Fibroblast of upper back skin (primary cell): Measurements from ENCODE around the gene ACOX3.
"Not testable (repeated sequence)": the region's sequence is repeated elsewhere in the genome, so short reads cannot be mapped to it uniquely, and the experiment has no call there.

Source experiments
- DNase-seq: peaks from one replicate; pipeline ENCODE4 v3.0.0-alpha.2; 2013

Gene ACOX3

DNA sequence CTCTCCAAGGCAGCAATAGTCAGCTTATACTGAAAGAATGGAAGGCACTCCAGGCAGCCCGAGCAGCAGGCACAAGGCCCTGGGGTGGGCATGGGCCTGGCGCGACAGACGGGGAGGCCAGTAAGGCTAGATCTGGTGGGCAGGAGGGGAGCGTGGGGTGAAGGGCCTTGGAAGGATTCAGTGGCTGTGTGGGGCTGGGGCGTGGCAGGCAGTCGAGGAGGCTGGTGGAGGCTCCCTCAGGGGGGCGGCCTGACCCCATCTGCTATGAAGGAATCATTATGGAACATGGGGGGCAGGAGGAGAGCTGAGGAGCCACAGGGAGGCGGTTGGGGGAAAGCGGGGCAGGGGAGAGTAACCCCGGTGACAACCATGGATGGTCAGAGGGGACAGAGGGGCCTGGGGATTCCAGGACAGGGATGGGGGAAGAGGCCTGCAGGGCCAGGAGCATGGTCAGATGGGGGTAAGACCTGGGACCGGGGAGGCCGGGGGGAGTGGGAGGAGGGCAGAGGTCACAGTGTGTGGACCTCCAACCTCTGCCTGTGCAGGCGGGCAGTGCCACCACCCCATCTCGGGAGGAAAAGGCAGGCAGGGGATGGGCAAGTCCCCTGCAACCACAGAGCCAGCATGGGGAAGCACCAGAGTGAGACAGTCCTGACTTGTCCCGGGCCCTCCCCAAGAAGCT lies 70.3 kb downstream of the ACOX3 start:
- DNase-seq, result no peak

DNA sequence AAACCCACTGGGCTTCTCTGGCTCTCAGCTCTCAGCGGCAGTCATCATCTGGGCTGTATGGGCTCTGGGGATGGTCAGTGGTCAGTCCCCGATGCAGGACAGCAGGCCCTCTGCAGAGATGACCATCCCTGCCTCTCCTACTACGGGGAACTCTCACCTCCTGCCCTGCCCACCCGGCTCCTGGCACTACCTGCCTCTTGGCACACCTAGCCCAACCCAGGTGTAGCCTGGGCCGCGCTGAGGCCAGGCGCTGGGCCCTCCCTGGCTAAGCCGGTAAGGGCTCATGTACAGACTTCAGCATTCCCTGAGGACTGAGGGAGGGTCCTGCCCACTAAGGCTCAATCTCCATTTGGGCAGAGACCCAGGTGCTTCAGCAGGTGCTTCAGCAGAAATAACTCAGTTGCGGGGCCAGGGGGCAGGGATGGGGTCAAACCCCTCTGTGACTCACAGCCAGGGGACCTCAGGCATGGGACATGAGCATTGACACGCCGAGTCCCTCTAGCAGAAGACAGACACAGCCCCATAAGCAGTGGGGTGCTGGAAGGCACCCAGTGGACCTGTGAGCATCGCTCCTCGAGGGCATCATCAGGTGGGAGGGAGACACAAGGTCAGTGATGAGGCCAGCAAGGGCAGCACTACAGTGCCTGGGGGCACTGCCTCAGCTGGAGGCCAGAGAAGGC lies 71.0 kb downstream of the ACOX3 start:
- DNase-seq, result no peak

DNA sequence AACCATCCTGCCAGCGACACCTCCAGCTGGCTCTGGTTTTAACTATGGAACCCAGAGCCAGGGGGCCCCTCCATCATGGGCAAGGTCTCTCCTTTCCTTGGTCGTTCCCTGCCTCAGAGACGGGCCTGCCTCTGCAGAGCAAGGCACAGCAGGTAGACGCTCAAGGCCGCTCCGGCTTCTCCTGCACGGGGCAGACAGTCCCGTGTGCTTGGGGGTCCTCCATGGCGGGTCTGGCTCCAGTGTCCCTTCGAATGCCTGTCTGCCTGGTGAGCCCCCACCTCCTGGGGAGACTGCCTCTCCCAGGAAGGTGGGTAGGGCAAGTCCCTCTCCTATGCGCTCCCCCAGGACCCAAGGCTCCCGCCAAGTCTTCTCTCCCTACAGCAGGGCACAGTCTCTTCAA lies 71.5 kb downstream of the ACOX3 start:
- no peak for DNase-seq

DNA sequence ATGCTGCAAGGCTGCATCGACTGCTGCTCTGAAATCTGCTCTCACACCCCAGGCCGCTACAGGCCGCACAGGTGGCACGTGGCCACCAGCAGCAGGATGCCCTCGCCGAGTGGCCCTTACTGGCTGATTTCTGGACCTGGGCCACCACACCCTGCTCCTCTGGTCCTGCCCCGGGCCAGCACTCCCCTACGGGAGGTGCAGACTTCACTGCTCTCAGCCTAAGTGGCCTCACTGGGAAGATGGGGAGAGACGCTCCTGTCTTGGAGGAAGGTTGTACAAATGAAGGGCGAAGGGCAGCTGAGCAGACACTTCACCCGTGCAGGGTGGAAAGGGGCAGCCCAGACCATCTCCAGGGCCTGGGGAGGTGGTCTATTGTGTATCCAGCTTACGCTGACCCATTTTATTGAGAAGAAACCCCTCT lies 72.5 kb downstream of the ACOX3 start:
- DNase-seq, result no peak

DNA sequence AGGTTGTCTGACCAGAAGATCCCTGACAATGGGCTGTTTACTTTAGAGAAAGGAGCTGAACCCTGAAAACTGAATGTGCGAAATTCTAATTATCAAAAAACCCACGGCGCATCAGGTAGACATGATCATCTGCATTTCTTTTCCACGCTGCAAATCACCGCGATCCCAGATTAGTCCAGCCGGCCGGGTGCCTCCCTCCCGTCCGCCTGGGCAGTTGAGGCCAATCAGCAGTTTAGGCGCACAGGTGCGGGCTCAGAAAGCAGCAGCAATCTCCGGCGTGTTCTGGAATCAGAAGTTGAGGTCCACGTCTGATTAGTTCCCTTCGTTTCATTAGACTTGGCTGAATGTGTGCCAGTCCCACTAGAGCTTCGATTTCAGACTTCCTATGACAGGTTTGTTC lies 73.9 kb downstream of the ACOX3 start:
- DNase-seq, result no peak

DNA sequence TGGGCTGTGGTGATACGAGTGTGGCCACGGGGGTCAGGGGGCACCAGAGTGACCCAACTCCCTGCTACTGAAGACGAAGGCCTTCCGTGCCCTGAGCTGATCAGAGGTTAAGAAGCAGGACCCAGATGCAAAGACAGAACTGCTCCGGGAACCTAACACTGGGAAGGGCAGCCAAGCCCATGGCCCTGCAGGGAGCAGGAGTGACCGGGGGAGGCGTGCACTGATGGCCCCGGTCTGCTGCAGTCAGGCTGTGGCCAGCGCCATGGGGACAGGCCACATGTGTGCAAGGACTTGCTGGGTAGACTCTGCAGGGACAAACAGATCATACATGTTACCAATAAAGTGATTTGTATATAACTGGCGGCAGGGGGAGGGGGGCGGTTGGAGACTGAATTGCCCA lies 74.6 kb downstream of the ACOX3 start:
- no peak for DNase-seq

DNA sequence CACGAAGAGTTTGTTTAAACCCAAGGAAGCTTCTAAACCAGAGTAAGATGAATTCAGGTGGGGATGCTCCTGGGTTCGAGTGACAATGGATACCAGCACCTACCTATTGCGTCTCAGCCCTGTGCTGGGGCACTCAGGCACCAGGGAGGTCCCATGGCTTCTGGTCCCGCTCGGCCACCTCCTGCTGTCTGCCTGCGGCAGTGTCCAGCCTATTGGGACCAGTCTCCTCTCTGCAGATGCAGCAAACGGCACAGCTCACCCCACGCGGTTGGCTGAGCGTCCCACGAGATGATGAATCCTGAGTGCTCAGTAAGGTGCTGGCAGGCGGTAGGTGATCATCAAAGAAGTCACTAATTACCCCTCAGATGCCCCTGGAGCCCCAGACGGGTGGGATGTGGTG lies 75.2 kb downstream of the ACOX3 start:
- no peak for DNase-seq

DNA sequence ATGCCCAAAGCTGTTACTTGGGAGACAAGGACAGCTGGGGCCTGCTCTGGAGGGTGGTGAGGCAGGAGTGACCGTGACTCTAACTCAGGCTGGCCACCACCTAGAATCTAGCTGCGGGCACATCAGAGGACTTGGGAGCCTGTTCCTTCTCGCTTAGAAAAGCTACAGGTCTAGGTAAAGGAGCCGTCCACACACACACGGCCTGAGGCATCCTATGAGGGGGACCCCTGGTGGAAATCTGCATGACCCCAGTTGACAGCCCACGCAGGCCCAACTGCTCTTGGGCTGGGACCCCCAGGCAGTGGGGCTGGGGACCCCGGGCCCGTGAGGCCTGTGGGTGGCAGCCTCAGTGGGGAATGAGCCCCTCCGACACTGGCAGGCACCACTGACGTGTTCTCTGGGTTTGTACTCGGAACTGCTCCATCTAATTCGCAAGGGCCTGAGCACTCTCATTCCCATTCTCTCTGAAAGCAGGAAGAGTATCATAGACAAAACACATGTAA lies 75.6 kb downstream of the ACOX3 start:
- DNase-seq, result no peak

DNA sequence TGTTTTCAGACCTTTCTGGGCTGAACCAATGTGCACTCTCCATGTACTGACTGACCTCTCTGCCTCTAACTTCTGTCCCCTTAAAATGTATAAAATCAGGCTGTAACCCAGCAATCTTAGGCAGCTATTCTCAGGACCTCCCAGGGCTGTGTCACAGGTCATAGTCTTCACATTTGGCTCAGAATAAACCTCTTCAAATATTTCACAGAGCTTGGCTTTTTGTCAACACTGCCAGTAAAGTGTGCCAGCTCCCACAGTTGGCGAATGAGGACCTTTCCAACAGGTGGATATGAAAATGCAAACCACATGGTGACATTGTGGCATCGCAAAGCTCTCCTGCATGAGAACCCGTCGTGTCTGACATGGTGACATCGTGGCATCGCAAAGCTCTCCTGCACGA lies 76.4 kb downstream of the ACOX3 start:
- DNase-seq, result no peak

DNA sequence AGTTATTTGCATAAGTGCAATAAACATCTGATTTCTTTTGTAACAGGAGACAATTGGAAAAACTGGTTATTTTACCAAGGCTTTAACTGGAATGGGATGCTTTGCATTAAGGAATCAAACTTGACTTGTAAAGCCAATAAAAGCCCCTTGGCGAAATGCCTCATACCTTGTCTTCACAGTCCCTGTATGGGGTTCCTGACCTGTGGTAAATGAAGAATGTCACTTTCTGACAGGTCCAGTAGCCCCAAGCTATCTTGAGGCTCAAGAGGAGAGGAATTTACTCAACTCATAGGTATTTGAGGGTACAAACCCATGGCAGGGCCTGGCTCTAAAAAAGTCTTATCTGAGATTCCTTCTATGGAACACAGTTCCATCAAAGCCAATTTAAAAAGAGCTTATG lies 78.0 kb downstream of the ACOX3 start:
- DNase-seq, result no peak

DNA sequence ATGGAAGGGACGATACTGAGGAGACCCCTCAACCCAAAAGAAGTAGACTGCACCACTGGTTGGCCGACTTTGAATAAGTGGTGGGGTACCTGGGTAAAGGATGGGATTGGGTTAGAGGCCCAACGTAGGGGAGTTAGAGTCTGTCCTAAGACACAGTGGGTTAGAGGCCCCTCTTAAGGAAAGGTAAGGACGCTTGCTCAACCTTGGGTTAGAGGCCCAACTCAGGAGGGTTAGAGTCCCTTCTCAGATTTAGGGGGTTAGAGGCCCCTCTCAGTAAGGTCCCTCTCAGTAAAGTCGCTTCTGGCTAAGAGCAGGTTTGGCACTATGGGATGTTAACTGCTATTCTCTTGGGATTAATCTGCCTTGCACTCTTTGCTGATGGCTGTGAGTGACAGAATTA lies 81.3 kb downstream of the ACOX3 start:
- DNase-seq, result no peak

DNA sequence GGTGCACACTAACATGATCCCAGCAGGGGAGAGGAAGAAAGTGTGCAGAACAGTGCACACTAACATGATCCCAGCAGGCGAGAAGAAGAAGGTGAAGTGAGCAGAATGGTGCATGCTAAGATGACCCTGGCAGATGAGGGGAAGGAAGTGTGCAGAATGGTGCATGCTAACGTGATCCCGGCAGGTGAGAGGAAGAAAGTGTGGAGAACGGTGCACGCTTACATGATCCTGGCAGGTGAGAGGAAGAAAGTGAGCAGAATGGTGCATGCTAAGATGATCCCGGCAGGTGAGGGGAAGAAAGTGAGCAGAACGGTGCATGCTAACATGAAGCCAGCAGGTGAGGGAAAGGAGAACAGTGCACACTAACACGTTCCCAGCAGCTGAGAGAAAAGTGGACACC lies 83.7 kb downstream of the ACOX3 start:
- DNase-seq, result no peak

DNA sequence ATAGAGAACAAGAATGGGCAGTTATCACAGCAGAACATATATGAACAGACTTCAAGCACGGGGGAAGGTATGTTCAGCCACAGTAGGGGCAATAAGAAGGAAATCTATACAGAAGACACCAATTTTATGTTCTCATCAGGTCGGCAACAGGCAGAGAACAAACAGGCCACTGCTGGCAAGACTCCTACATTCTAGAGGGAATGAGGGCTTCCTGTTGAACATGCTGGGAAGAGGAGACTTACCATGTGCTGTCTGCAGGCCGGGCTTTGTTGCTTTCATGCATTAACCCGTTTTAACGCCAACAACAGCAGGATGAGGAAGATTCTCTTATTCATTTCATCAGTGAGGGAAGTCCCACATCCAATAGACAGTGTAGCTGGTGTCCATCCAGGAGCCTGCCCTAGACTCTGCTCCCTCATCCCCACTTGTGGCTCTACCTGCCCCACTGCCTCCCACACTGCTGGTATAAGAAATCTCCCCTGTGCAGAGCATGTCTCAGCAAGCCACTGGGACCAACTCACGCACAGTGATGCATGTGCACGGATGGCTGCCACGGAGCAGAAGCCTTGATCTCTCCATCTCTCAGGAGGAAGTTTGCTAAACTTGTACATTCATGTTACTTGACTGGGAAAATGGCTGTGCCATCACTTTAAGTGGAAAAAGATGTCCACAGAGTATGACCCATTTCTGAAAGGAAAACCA lies 84.5 kb downstream of the ACOX3 start:
- DNase-seq, result peak; percentile 53

DNA sequence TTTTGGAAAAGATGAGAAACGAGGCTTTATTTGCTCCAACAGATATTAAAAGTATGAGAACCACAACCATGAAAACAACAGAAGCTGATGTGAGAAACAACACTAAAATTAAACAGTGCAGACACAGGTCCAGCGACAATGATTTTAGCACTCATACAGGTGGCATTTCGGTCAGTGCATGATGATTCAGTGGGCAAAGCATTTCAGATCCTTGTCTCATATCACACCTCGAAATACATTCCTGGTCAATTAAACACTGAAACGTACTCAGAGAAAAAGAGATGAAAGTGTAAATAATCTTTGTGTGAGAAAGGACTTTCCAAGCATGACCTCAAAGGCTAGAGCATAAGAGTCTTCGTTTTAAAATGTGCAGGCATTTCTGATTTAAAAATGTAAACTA lies 85.2 kb downstream of the ACOX3 start:
- no peak for DNase-seq

DNA sequence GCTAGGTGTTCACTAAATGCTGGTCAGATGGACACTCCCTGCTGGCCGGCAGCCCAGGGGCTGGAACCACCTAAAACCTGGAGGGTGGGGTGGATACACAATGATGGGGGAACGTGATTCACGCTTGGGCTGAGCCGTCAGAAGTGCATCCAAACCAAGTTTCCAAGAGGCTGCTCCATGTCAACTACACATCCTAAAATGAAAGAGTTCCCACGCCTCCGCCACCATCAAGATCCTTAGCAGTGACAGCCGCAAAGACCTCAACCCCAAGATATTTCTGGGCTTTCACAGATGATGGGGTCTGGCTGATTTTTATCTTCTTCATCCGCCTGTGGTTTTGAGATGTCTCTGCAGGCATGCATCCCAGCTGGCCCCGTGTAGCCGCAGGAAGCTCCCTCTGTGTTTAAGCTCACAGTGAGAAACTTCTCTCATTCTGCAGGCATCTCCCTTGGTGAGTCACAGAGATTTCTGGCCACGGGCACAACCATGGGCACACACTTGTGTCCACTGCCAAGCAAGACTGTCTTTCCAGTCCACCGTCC lies 86.5 kb downstream of the ACOX3 start:
- peak; percentile 62 for DNase-seq

DNA sequence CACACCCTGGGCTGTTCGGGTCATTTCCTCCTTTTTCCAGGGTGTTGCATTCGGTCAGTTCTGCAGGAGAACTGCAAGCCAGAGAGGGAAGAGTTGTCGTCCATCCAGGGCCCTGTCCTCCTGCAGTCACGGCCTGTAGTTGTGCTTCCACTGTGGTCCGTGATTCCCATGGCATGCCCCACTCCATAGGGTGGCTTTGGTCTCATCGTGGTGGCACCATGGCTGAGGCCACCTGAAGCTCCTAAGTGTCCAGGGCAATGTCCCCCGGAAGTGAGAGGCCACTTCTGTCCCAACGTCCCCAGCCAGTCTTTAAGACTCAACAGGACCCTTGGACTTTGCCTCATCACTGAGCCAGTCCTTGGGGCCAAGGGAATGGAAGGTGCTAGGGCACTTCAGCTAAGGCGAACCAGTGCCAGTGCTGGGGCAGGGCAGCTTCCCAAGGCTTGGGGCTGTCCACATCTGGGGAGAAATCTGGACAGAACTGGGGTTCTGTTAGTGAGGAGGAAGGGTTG lies 87.3 kb downstream of the ACOX3 start:
- DNase-seq, result no peak

DNA sequence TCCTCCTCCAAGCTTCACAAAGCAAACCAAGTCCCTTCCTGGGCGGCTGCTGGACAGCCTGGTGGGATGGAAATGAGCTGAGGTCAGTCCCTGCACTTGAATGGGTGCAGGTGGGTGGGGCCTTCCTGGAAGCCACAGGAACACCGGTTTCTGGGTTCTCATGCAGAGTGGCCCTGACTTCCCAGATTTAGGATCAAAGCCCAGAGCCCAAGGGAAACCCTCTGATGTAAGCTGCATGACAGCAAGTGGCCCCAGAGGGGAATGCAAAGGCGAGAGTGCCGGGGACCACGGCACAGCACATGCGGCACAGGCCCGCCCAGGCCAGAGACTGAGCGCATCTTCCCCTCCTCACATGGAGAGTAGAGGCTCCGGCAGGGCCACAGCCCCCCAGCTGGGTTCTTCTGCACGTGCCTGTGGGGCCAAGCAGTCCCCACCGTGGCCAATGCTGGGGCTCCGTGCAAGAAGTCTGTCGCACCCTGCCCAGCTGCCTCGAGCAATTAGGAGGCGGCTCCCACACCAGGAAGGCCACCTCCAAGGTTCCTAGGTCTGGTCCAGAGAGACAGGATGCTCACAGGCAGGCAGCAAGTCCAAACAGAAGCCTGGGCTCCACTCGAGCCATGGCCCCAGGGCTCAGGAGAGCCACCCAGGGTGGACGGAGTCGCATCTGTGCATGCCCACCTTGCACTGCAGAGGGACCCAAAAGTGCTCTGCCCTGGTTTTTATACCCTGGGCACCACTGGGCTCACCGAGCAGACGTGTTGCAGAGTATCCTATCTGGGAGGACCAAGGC lies 88.0 kb downstream of the ACOX3 start:
- no peak for DNase-seq

DNA sequence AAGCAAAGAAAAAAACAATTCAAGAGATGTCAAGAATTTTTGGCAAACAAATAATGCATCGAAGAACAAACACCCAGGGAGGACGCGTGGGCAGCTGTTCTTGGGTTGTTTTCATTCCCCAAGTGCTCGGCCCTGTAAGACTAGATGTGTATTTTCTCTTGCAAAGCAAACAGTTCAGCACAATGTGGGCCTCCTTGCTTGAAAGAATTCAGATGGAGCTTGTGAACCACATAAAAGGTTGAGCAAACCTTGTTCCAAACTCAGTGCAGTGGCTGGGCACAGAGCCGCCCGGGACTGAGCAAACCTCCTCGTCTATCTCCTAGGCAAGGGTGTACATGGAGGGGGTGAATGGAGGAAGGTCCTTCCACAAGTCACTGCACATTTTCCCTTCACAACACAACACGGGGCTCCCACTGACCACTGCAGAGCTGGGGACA lies 88.6 kb downstream of the ACOX3 start:
- DNase-seq, result no peak

DNA sequence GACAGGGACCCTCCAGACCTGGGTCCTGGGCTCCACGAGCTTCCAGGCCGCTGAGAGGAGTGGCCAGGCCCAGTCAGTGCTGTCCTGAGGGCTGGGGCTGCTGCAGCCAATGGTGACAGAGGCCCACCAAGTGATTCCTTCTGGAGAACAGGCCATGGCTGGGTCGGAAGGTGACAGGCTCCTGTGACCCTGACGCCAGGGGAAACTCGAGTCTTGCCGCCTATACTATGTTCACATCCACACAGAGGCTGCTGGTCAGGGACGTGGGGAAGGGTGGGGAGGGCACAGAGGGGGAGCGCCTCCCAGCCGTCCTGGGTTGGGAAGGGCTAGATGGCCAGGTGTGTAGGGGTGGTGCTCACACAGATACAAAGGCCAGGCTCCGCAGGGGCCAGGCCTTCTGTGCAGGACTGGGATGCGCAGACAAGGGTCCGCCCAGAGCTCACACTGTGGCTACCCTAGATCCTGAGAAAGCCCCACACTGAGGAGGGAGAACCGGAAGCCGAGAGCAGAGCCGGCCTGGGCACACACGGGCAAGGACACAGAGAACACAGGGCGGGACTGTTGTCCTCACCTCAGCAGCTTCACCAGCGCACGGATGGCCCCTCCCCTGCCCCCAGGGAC lies 89.6 kb downstream of the ACOX3 start:
- no peak for DNase-seq

DNA sequence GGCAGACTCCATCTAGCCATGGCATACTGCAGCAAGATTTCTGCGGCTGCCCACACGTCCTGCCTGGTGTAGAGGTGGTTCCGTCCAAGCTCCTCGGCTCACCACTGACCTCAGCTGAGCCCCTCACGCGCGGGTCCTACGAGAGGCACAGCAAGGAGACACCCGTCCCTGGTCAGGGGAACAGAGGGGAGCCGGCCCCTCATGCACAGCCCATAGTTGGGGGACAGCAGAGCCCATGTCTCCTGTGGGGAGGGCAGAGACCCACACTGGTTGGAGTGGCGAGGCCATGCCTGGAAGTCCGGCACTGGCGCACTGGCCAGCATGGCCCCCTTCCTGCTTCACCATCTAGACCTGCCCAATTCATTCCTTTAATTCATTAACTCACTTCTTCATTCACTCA lies 90.2 kb downstream of the ACOX3 start:
- no peak for DNase-seq

DNA sequence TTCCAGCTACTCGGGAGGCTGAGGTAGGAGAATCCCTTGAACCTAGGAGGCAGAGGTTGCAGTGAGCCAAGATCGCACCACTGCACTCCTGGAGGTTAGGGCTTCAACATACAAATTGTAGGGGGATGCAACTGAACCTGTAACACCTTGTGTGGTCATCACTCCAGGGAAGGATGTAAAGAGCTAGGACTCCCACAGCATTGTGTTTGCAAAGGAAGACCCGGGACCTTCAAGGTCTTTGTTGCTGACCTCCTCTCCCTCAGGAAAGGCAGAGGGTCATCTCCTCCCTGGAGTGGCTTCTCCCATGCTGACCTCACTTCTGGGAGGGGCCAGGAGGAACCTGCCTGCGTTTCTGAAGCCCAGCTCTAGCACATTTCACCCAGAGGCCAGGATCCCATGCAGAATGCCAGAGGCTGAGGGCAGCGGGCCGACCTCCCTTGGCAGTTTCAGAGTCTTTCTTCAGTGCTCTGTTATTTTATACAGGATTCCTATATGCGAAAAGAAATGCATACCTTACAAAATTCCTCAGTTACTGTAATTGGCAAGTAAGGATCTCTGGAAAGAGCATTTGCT lies 90.8 kb downstream of the ACOX3 start:
- no peak for DNase-seq

DNA sequence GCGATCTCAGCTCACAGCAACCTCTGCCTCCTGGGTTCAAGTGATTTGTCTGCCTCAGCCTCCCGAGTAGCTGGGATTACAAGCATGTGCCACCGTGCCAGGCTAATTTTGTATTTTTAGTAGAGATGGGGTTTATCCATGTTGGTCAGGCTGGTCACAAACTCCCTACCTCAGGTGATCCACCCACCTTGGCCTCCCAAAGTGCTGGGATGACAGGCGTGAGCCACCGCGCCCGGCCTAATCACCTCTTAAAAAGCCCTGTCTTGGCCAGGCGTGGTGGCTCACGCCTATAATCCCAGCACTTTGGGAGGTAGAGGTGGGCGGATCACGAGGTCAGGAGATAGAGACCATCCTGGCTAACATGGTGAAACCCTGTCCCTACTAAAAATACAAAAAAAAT lies 91.3 kb downstream of the ACOX3 start:
- DNase-seq, result not testable (repeated sequence)
